AG10803 (cell line): ENCODE measurements around the gene PSRC1.

Experiments
- DNase-seq: peaks from one replicate; pipeline ENCODE4 v3.0.0; 2010; ENCODE audit warnings: low read depth
- H3K4me3 ChIP-seq: 2 replicates; pipeline ENCODE4 v1.5.1; 2011; ENCODE audit warnings: mild to moderate bottlenecking, low read length, control low read depth
- CTCF ChIP-seq: conservative IDR thresholded peaks from 2 replicates; pipeline ENCODE4 v1.5.1; 2011; ENCODE audit warnings: mild to moderate bottlenecking, low read length, control low read depth, inconsistent platforms

Gene PSRC1

GRCh38 chr1:109282952-109283747, at the start of gene PSRC1:
TSS of gene PSRC1 (minus strand) at chr1:109283145.
- DNase-seq, result peak; percentile 96
- peak within 1 kb of the TSS; percentile 93 for H3K4me3 ChIP-seq
- TF ChIP-seq CTCF, result peak; percentile 60

DNA sequence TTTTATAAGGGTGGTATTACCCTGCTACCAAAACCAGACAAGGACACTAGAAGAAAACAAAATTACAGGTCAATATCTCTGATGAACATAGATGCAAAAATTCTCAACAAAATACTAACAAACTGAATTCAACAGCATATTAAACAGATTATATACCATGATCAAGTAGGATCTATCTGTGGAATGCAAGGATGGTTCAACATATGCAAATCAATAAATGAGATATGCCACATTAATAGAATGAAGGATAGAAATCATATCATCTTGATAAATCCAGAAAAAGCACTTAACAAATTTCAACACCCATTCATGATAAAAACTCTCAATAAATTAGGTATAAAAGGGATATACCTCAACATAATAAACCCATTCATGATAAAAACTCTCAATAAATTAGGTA, 48.2 kb upstream of the PSRC1 start:
- no peak for TF ChIP-seq CTCF
- DNase-seq, result no peak
- no peak overlapping the region for H3K4me3 ChIP-seq

GRCh38 chr1:109327285-109327684, 44.3 kb upstream of the PSRC1 start:
- no peak overlapping the region for H3K4me3 ChIP-seq
- no peak for TF ChIP-seq CTCF
- DNase-seq, result no peak

GRCh38 chr1:109322974-109323373, 40.0 kb upstream of the PSRC1 start:
- no peak overlapping the region for H3K4me3 ChIP-seq
- DNase-seq, result no peak
- no peak for TF ChIP-seq CTCF

GRCh38 chr1:109319114-109319513, 36.2 kb upstream of the PSRC1 start:
- H3K4me3 ChIP-seq, result no peak overlapping the region
- no peak for TF ChIP-seq CTCF
- DNase-seq, result no peak

DNA sequence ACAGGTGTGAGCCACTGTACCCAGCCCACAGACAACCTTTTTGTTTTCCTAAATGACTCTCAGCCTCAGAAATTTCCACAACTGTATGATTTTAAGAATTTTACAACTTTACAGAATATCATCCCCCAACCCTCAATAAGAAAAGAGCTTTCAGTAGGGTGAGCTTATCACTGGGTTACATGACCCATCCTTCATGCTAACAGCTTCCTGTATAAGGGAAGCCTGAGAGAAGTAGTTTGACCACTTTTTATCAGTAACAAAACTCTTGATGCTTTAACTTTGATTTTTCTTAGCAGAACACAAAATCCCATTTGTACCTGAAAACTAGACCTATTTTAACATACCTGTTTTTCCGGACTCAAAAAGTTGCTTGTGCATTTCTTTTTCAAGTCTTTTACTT, 33.6 kb upstream of the PSRC1 start:
- H3K4me3 ChIP-seq, result no peak overlapping the region
- no peak for DNase-seq
- TF ChIP-seq CTCF, result no peak

- TF ChIP-seq CTCF, result no peak
- DNase-seq, result no peak
Observed at GRCh38 chr1:109315288-109315687, 32.3 kb upstream of the PSRC1 start.

More at GRCh38 chr1:109315288-109315687, 32.3 kb upstream of the PSRC1 start:
- H3K4me3 ChIP-seq, result no peak overlapping the region
